Fibroblast of skin of right biceps (primary cell): ENCODE data around the gene SPOCK1.

Source experiments
- DNase-seq: peaks from one replicate; pipeline ENCODE4 v3.0.0-alpha.2; 2013

Gene SPOCK1

DNA sequence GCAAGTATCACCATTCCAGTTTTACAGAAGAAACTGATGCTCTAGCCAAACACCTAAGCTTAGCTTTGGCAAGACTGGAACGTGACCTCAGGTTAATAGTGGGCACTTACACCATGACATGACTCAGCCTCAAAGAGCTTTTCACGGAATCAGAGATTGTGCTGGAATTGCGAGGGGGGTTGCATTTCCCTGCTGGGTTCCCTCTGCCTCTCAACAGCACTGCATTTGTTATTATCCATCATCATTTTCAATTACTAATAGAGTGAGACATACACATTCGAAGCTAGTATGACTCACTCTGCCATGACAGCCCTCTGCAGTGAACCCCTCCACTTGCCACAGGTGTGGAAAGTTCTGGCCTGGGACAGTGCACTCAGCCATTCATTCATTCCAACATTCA is 8.0 kb downstream of the SPOCK1 start:
- DNase-seq, result peak; percentile 59

DNA sequence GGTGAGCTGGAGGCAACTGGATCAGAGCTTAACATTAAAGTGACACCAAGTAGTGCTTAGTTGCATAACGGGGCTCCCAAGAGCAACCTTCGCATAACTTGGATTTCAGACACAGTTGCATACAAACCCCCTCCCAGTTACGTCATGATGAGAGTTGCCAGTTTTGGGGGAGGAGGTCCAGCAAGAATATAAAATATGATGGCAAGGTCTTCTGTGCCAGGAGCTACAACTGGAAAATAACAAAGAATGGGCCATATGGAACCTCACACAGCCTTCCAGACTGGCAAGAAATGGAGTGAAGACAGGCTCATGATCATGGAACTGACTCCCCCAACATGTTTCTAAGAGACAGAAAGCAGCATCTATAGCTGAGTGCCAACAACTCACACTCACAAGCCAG is 8.5 kb downstream of the SPOCK1 start:
- DNase-seq, result no peak

DNA sequence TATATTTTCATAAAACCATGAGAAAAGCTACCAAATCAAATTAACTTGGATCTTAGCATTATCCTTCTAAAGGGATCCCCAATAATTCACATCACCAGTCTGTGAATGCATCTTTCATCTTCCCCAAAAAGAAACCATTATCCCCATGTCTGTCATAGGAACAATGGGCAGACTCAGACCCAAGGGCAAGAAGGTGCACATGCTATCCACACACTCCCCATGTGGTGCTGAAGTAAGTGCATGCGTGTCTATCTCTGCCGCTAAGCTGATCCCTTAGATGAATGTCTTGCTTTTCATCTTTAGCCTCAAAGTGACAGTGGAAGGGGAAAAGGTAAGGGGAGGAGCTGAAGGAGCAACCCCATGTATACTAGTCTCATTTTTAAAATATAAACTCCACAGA is 10.2 kb downstream of the SPOCK1 start:
- DNase-seq, result no peak

DNA sequence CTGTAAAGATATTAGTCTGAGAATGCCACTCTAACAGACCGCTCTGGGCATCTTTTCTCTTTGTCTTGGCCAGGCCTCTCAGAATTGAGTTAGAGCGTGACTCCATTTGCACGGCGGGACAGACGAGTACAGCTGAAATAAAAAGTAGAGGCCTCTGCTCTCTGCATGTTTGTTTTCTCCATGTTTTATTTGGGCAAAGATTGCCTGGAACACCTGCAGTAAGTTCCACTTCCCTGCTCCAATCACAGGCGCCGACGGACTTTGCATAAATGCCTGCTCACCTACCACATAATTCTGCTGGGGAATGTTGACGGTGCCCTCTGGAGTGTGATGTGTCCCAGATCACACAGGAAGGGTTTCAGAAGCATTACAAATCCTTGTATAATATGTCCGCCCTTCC is 10.6 kb downstream of the SPOCK1 start:
- no peak for DNase-seq

DNA sequence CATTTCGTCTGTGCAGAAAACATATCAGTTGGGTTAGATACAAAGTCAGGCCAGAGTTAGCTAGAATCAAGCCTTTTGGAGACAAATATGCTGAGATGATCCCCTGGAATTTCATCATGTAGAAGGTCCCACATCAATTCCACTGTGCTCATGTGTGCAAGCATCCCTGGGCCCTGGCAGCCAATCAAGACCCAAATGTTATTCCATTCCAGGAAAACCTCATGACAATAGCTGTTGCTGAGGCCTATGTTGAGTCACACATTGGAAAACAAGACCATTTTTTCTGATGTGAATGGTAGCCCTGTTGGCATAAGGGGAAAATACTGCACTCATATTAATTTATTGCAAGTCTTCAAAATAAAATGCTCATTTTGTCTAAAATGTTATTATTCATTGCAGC is 11.5 kb downstream of the SPOCK1 start:
- peak; percentile 93 for DNase-seq

DNA sequence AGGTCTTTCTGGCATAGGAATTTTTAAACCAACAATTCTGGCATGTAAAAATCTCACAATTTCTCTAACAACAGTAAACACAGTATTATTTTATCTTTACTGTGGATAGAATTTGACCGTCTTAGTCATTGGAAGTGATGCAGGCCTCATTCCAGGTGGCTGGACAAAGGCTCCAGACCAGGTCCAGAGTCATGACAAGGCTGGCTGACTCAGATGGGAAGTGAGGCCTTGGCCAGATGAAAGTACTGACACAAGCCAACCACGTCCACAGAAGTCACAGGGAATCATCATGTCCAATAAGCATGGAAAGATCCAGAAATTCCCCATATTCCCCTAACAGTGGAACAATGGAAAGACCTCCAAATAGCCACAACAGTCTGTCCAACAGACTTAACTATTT is 12.4 kb downstream of the SPOCK1 start:
- DNase-seq, result peak; percentile 62

DNA sequence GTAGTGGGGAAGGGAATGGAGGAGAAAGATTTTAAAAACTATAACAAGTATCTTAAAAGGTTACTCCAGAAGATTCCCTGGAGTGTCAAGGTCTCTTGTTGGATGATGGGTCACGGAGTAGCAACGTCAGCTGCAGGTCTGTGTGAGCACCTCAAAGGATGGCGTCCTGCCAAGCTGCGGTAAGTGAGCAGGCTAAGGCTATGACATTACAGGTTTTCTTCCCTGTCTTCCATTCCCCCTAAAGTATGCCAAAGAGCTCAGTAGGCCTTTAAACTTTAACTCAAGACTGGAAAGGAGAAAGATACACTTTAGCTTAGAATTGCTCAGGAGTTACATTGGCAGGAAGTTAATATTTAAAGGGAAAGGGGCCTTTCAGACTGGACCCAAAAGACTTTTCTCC is 17.5 kb downstream of the SPOCK1 start:
- no peak for DNase-seq

DNA sequence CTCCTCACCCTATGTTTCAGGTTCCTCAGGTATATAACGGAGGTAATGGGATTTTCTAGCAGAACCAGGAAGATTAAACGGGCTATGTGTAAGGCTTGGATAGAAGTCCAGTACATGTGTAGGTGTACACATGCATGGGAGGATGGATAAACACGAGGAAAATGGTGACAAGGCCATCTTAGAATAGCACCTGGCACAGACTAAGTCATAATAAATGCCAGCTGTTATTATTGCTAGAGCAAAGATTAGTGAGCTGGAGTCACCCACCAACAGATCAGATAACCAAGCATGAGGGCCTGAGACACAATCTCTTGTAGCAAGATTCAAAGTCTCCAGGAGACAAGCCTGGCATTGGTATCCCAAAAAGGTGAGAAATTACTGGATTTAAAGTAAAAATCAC is 21.1 kb downstream of the SPOCK1 start:
- no peak for DNase-seq

DNA sequence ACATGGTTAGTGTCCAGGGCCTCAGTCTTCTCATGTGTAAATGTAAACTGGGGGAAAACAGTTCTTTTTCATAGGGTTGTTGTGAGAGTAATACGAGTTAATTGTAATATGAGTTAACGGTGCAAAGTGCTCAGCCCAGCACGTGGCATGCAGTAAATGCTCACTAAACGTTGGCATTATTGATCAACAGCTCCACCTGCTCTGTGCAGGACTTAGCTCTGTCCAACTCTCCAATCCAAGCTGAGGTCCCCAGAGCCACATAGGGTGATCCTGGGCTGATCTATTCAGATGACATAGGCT is 28.3 kb downstream of the SPOCK1 start:
- DNase-seq, result no peak

DNA sequence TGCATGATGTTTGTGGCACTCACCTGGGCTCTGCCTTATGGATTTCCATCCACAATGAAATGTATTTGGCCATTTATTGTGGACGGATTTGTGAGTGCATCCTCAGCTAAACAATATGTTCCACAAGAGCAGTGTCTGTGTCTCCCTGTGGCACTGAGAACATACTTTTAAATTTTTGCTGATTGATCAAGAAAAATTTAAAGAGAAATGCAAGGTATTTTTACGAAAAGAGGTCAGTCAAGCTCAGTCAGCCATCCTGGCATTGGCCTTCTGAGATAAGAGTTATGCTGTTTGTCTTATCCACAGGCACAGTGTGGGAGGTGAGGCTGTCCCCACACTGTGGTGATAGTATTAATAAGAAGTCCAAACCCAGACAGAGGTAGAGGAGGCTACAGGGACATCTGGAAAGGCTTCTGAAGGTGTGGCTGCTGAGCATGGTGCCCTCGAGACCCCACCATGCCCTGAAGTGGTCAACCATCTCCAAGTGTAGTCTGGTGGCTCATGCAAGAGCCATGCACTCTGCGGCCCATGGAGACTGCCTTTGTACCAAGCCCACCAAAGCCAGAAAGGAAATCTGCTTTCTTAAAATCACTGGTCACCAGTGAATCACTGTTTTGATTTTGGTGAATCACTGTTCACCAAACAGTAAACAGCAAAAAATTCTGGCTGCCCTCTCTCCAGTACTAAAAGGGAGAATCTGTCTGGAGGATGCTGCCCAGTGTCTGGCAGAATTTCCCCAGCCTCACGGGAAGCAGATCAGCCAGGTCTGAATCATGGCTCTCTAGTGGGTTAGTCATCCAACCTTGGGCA is 28.8 kb downstream of the SPOCK1 start:
- DNase-seq, result peak; percentile 97

DNA sequence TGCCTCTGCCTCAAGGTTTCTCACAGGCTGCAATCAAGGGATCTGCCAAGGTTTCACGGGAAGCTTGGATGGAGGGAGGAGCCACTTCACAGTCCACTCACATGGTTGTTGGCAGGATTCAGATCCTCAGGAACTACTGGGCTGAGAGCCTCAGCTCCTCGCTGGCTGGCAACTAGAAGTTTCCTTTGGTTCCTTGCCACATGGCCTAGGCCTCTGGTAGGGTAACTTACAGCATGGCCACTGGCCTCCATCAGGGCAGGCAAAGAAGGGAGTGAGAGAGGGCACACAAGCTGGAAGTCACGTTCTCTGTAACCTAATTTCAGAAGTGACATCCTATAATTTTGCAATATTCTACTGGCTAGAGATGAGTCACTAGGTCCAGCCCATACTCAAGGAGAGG is 32.2 kb downstream of the SPOCK1 start:
- DNase-seq, result no peak

DNA sequence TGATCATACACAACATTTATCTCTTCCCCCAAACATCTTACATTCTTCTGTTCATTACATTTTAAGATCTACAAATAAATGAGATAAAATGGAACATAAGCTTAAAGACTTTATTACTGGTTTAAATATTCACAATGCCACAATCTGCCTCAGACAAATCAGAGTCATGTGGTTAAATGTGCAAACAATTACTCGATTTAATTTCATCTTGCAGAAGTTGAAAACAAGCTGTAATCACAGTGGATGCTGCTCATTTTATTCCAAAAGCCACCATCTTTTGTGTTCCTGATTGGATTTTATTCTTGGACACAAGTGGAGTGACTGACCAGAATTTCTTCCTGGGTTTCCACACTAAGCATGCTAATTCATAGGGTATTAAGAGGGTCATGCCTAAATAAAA is 33.2 kb downstream of the SPOCK1 start:
- no peak for DNase-seq

DNA sequence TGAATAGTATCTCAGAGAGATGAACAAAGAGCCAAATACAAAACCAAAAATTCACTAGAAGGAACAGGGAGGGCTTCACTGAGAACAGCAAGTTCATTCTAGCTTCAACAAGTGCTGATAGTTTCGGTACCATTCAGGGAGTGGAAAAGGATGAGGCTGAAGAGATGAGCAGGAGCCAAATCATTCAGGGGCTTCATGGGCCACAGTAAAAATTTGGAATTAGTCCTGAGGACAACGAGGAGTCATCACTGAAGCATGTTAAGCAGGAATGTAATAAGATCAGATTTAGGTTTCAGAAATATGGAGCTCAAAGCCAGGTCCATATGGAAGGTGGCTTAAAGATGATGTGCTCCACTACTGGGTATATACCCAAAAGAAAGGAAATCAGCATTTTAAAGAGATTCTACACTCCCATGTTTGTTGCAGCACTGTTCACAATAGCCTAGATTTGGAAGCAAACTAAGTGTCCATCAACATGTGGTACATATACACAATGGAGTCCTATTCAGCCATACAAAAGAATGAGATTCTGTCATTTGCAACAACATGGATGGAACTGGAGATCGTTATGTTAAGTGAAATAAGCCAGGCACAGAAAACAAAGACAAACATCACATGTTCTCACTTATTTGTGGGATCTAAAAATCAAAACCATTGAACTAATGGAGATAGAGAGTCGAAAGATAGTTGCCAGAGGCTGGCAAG is 36.2 kb downstream of the SPOCK1 start:
- peak; percentile 57 for DNase-seq

DNA sequence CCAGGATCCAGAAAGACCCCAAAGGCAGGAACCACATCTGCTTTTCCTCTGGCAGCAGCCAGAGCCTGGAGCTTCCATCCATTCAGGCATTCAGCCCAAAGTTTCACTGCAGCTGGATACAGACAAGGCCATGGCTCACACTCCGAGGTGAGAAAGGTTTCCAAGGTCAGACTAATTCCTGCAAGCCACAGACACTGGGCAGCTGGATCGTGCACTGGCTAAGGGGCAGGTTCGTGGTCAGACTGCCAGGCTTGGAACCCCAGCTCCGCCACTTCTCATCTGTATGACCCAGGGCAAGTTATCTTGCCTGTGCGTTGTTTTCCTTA is 36.9 kb downstream of the SPOCK1 start:
- DNase-seq, result no peak

DNA sequence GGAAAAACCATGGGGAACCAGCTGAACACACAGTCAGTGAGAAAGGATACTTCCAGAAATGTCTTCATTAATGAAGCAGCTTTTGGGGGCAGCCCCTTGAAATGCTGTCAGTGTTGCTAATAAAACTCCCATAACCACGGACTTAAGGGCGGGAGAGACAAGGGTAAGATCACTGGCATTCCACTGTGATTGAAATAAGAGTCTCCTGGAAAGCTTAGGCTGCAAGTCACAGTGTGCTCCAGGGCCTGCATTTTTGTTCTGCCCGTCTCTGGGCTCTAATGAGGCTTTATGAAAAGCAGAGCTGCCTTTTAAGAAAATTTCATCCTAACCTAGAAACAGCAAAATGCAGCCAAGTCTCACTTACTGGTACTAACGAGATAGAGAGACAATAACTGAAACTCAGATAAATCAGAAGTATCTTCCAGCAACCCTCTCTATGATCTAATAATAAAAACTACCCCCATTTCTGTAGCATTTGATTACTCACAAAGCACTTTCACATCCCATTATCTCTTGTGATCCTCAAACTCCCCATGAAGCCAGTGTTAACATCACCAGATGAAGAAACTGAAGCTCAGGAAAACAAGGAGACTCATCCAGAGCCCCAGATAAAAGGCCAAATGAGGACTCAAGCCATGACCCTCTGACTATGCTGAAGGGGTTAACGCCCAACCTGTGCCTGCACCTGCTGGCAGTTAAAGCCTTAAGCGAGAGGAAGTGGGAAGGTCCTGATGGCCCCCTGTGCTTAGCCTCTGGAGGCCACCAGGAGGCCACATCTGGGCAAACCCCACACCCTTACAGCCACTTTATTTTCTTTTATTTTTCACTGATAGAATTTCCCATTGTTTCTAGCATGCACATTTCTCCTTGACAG is 37.5 kb downstream of the SPOCK1 start:
- DNase-seq, result no peak

DNA sequence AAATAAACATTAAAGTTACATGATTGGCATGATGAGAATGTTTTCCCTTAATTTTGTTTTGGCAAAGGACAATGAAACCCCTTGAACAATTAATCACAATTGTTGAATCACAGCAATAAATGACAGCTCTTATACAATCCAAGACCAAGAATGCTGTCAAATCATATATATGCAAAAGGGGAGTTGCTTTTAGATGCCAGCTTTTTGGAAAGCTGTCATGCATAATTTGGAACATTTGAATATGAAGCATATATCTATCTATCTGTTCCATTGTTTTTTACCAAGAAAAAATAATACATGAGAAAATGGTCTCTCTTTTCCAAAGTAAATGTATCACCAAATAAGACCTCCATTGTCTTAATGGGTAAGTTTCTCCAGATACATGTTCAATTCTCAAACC is 44.5 kb downstream of the SPOCK1 start:
- DNase-seq, result no peak

DNA sequence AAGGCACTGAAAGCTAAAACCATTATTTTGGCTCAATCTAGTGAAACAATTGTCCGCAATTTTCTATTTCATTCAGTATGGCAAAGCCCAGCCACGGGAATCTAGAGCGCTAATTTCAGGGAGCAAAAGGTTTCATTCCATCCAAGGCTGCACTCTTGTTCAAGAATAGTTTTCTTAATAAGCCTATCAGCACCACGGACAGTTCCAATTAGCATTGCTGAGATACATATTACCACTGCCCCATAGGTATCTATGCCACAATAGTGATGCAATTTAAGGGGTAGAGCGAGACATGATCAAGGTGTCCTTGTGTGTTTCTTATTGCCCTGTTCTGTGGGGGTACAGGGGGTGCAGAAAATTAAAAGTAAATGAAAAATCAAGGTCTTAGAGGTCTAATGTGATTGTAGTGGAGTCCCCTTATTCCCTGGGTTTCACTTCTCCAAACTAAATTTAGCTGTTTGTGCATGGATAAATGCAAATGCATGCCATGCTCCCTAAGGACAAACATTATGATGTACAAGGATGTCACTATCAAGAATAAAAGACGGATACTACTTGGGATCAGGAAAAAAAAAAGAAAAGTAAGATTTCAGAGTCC is 45.5 kb downstream of the SPOCK1 start:
- peak; percentile 63 for DNase-seq

DNA sequence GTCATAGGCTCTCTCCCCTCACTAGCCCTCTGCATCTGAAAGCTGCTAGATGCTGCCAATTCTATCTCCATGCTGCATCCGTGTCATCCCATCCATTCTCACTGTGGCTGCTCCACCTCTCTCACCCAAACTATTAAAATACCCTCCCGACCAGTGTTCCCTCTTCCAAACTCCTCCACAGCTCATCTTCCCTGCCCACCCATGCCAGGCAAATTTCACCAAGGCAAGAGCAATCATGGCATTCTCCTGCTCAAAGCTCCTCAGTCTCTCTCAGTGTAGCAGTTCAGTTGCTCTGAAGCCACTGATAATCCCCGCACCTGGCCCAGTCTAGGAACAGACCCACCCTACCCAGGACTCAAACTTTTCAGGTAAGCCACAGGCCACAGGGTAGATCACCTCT is 48.4 kb downstream of the SPOCK1 start:
- no peak for DNase-seq

DNA sequence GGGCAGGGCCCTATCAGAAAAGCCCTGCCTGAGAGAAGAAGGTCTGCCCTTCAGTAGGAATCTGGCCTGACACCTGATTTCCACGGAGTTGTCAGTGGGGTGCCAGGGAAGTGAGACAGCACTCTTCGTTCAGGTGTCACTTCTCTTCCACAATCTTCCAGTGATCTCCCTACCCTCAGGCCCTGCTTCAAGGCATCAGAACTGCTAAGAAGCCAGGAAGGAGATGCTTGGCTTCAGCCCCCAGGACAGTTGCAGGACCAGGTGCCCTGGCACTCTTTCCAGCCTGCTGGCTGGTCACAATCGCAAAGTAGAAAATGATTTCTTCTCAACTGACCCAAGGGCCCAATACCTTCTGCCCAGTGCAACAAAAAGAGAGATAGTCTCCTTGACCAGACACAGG is 50.3 kb downstream of the SPOCK1 start:
- DNase-seq, result no peak

DNA sequence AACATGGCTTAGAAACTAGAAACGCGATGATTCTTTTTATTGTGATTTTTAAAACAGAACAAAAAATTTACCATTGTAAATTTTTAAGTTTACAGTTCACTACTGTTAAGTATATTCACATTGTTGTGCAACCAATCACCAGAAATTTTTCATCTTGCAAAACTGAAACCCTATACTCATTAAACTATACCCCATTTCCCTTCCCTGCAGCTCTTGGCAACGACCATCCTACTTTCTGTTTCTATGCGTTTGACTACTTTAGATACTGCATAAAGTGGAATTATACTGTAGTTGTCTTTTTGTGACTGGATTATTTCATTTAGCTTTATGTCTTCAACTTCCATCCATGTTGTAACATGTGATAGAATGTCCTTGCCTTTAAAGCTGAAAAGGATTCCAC is 52.5 kb downstream of the SPOCK1 start:
- DNase-seq, result no peak

DNA sequence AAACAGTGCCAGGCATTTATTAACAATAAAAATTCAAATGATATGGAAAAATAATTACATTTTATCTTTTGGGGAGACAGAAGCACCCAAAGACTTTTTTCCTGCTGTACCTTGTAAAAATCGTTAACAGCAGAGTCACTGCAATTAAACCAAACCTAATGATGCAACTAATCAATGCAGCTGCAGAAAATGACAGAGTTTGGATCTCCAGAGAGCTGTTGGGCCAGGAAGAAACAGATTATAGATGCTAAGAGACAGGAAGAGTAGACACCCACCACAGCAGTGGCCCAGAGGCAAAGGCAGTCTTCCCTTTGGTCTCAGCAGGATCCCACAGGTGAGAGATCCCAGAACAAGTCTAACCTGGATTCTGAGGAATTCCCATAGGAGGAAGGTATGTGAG is 53.0 kb downstream of the SPOCK1 start:
- no peak for DNase-seq

DNA sequence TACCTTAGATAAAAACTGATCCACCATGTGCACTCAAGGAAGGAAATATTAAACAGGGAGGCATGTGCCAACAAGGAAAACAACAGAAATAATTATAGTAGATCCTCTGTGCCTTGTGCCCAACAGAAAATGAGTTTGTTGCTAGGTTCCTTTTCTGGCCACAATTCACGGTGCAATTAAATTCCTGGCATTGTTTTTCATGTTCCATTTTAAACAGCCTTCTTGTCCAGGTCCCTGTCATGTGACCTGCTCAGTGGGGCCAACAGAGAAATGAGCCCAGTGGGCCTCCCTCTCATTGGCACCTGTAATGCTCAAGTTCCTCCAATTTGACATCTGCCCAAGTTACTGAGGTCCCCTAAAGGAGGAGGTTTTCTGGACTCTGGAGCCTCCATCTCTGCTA is 56.5 kb downstream of the SPOCK1 start:
- no peak for DNase-seq

DNA sequence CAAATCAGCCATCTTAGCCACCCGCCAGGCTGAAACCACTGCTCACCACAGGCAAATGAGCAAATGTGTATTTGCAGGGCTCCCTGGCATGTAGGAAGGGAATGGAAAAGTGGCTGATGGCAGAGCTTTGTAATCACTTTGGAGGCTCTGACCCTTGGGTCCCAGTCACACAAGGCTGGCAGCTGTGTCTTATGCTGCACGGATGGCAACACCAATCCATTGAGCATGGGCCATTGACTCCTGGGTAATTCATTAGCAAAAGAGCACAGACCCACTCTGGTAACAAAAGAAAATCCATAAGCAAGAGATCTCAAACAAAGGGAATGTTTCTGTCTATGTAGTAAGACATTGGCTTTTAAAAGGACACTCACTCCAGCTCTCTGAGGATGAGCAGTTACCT is 57.6 kb downstream of the SPOCK1 start:
- DNase-seq, result no peak

DNA sequence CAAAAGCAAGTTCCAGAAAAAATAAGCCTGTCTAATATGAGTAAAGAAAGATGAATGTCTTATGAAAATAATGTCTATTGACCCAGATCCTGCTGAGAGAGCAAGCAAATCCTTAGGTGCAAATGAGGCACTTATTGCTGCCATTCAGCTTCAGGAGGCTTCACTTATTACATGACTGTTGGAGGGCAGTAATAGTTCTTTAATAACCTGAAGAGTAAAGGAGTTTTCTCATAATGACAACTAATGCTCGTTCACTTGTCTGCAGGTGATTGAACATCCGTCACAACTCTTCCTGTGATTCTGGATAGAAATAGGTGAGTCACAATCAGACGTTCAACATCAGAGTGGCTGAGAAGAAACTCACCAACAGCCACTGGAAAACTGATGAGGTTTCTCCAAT is 58.3 kb downstream of the SPOCK1 start:
- no peak for DNase-seq
